Measurements from ENCODE around the gene VTI1A. TPM values are rescaled to one million over a fixed set of nuclear protein-coding genes. Genes with fewer than 3 reads are reported as not detected.
"Not testable (repeated sequence)": the region's sequence is repeated elsewhere in the genome, so short reads cannot be mapped to it uniquely, and the experiment has no call there.

VTI1A gene
- total RNA-seq, 1 experiment from 2014 or later: 30.5 TPM

DNA sequence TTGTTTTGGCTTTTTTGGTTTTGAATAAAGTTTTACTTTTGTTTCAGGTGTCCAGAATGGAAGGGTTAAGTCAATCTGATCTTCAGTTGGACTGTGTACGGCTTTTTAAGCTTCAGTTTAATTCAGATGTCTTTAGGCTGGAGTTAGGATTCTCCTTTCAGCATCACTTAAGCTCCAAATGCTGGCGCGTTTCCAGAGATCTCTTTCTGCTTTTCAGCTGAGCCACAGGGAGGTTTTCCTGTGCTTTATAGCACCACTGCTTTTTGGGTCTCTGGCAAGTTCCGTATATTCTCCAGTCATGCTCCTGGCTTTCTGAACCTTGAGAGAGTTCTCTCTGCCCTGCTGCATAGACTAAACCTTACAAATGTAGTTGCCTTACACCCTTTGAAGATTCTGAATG lies 60.0 kb downstream of the VTI1A start:
- DNase-seq (ENCODE audit: low spot score): no peak

DNA sequence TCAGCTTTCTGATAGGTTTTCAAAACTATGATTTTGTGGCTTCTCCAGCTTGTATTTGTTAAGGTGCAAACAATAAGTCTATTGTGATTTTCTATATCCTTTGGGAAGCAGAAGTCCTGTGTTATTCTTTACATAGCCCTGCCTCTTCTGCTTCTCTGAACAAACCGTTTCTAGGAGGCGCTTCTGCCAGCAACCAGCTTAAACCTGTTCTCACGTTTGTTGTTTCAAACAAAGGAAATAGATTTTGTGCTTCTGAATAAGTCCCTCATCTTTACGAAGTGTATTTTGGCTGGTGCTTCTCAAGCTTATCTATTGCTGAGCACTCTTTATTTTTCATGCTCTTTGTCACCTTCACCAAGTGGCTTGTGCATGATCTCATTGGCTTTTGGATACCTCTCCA lies 61.0 kb downstream of the VTI1A start:
- no peak for DNase-seq (ENCODE audit: low spot score)

DNA sequence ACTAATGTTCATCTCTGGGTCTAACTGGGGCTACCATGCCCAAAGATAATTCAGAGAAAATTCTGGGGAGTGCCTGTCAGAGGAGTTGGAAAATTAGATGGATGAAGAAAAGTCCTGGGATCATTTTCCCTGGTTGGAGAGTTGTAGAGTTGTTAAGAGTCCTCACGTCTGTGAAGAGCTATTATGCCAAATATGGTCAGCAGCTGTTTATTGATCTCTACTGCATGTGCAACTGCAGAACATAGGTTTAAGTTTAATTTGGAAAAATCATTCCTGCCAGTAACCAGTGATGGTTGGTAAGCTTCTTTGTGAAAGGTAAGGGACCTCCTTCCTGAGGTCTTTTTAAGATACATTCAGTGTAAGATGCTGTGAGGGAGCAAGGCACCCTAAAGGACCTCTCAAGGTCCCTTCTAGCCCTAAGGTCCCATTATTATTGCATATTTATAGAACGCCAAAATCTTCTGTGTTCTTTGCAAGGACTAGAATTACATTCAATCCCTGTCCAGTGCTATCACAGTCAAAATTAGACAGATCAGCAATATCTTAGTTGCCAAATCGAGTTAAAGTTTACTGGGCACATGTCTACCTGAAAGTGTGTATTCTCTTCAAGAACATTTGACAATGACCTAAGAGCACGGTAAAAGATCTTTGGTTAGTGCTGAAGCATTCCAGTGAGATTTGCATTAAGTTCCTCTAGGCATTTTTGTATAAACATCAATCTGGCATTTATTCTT lies 62.7 kb downstream of the VTI1A start:
- DNase-seq (ENCODE audit: low spot score): no peak

DNA sequence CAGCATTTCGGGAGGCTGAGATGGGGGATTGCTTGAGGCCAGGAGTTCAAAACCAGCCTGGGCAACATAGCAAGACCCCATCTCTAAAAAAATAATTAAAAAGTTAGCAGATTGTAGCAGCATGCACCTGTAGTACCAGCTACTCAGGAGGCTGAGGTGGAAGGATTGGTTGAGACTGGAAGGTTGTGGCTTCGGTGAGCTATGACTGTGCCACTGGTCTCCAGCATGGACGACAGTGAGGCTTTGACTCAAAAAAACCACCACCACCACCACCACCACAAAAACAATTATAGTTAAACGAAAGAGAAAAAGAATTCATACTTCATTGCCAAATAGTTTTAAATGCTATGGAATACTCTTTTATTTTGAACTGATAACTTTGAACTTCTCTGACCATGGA lies 63.4 kb downstream of the VTI1A start:
- no peak for DNase-seq (ENCODE audit: low spot score)

DNA sequence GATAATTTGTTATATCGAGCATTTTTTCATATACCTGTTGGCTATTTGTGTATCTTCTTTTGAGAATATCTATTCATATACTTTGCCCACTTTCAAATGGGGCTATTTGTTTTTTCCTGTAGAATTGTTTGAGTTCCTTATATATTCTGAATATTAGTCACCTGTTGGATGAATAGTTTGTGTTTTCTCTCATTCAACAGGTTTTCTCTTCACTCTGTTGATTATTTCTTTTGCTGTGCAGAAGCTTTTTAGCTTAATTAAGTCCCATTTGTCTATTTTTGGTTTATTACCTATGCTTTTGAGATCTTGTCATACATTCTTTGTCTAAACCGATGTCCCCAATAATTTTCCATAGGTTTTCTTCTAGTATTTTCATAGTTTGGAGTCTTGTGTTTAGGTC lies 65.3 kb downstream of the VTI1A start:
- no peak for DNase-seq (ENCODE audit: low spot score)

DNA sequence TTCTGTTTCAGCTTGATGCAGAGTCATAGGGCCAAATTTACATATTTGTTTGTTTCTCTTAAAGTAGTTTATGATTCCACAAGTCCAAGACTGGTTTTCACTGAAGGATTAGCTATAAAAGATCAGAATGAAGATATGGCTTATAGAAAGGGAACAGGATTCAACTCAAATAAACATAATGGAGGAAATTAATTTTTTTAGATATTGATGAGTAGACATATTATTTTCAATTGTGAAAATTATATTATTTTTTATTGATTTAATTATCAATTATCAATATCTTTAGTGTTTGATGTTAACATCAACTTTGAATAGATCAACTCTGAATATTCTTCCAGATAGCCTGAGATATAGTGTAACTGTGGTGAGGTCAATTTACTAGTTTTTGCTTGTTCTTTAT lies 68.1 kb downstream of the VTI1A start:
- no peak for DNase-seq (ENCODE audit: low spot score)

DNA sequence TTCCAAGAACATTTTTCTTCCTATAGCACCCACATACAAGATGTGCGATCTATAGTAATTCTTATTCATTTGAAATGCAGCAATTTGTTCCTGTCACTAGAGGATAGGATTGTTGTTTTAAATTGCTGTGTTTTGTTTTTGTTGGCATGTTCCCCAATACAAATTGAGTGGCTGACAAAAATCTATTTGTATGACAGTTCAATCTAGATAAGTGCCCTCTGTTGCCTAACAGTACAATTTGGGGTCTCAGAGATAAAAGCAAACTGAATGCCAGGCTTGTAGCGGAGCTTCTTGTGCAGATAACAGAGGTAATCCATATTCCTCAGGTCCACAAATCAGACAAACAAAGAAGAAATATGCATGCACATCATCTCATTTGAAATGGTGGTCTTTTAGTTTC lies 68.8 kb downstream of the VTI1A start:
- no peak for DNase-seq (ENCODE audit: low spot score)

DNA sequence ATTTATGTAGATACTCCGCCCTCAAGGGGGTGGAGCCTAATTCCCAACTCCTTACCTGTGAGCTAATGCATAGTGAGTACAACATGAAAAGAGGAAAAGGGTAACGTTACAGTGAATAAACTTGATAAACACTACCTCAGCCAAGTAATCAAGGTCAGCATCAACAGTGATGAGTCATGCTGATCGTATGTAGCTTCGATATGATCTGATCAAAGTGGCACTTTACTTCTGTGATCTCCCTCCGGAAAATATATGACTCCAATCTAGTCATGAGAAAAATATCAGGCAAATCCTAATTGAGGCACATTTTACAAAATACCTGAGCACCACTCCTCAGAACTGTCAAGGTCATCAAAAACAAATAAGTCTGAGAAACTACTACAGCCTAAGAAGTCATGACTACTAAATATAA lies 70.4 kb downstream of the VTI1A start:
- peak; percentile 72 for DNase-seq (ENCODE audit: low spot score)

DNA sequence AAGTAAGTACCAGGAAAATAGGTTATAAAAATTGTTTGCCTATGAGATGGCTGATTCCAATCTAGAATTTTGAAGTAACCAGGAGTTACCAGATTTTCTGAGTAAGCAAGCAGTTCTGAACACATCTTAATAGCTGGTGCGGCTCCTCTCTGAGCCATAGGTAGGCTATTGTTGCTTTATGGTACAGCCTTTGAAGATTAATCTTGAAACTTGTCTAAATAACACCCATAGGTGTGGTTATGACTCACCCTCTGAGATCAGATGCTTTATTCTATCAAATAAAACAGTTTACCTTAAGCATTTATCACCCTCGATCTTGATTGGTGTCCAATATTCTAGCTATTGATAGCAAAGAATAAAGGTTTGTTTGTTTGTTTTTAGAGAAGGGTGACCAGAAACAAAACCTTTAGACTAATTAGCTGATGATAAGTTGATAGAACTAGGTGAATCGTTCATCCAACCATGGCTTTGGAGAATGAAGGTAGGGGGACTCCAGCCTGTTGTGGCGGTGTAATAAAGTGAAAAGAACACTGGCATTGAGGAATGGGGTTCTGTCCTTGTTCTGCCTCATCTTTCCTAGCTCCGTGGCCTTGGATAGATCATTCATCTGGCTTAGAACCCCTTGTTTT lies 72.2 kb downstream of the VTI1A start:
- peak; percentile 88 for DNase-seq (ENCODE audit: low spot score)

DNA sequence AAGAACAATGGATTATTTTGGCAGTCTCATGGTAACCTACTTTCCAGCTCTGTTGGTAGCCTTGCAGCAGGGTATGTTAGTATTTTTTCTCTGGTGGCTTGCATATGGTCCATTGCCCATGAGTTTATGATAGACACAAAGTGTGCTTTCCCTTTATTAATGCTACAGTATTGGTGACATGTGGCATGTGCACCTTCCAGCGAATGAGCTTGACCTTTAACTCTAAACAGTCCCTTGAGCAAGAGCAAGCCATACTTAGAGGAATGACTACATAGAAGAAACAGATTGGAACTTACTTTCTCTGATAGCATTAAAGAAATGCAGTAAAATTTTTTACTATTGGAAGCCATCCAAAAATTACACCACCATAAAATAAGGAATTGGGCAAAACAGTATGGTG lies 73.9 kb downstream of the VTI1A start:
- DNase-seq (ENCODE audit: low spot score): no peak

DNA sequence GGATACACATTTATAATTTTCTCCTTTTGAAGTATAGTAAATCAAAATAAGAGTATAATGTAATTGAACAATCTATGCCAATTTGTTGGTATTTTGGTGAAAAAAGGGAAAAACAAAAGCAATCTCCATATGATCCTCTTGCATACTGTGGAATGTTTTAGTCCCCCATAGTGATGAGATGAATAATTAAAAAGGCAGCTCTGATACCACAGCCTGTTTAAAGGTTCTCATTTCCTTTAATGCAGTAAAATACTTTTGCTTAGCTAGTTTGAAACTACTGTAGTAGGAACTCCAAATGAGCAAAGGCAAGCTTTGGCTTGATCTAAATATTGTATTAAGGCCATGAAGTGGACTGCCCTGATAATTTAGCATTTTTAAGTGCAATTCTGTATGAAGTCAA lies 77.6 kb downstream of the VTI1A start:
- no peak for DNase-seq (ENCODE audit: low spot score)

DNA sequence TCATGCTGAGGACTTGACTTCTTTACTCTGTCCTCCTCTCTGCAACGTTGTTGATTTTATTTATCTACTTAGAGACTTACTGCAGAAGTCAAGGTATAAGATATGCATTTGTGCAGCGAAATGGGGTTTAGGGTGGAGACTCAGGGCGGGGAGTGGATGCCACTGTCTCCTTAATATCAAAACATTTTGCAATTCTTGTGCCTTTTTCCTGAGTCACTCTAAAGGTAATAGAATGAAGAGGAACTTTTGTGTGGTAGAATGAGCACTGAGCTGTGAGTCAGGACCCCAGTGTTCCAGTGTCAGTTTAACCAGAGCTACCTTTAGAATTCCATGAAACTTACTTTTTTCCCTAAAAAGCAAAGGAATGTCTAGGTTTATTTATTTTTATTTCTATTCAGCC lies 78.2 kb downstream of the VTI1A start:
- DNase-seq (ENCODE audit: low spot score): no peak

DNA sequence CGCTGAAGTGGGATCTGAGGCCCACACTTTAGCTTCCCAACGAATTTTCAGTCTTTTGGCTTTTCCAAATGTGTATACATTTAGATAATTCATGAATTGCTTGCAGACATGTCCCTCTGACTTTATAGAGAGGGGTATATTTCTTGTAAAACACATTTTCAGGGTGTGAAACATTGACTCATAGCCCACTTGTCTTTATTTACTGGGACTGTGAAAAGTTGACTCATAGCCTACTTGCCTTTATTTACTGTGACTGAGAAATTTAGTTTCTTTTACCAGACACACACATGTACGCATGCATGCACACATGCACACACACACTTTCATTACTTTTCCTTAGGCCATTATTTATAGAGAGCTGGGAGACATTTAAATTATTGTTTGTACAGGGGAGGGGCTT lies 79.1 kb downstream of the VTI1A start:
- no peak for DNase-seq (ENCODE audit: low spot score)

DNA sequence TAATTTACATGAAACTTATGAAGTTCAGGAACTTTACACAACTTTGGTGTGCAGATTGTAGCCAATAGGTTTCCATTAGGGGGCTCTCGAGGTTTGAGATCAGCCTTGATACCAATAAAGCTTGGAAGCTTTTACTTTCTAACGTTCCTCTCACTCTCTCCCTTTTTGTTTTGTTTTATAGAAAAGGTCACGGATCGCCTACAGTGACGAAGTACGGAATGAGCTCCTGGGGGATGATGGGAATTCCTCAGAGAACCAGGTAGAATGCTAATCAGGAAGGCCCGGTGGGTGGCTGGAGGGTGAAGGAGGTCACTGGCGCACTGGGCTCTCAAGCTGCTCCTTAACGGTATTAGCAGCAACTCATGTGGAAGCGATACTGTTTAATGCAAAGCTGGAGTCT lies 79.9 kb downstream of the VTI1A start:
- no peak for DNase-seq (ENCODE audit: low spot score)

DNA sequence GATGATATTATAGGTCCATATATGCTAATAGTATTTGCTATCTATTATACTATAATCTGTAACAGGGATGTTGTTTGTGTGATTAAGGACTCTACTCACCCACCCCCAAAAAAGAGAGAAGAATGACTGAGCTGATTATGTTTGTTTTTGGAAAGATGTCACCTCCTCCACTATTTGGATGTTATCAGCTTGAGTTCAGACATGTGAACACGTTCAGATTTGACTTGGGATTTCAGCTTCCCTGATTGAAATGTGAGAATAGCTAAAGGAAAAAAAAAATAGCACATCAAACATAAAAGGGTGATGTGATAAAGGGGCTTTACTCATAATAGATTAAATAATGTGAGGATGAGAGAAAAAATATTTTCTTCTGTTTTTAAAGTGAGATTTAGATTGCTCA lies 81.2 kb downstream of the VTI1A start:
- DNase-seq (ENCODE audit: low spot score): no peak

DNA sequence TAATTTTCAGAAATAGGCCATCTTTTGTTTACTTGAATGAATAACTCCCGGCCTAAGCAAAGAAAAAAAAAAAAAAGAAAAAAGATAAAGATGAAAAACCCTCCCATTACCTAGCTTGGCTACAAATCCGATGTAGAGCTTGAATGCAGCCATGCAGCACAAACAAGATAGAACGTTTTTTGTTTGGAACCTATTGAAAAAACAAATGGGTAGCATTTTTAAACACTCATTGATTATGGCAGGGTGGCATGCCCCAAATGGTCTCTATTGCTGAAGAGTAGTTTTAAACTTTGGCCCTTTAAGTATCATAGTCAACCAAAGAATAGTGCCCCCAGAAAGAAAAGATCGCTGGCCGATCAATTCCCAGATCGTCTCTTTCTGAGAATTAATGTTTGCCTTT lies 84.4 kb downstream of the VTI1A start:
- no peak for DNase-seq (ENCODE audit: low spot score)

DNA sequence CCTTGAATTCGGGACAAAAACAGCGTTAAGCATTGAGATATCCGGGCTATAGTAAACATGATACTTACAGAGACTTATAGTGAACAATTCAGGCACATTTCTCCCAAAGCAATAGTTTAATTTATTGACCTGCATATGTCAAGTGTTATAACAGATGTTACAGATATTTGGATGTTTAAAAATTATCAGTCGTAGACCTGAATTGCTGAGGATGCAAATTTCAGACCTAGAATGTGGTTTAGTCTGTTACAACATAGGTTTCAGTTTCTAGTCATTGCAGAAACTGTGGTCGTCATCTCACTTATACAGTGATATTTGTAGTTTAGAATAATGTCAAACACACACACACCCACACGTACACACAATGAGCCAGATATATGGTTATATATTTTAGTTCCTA lies 85.2 kb downstream of the VTI1A start:
- DNase-seq (ENCODE audit: low spot score): no peak

DNA sequence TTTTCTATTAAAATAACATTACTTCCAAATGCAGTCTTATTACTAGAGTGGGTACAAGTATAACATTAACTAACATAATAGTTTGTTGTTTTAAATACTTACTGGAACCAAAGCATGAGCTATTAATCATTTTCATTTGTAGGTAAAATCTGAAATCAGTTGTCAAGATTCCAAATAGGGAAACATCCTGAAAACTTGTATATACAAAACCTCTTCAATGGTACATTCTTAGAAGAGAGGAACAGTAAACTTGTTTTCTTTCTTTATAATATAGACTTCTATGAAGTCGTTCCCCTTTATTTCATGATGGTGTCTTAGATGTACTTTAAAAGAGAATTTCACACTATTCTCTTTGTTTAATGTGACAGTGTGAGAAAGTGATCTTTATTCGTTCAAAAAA lies 85.9 kb downstream of the VTI1A start:
- DNase-seq (ENCODE audit: low spot score): no peak

DNA sequence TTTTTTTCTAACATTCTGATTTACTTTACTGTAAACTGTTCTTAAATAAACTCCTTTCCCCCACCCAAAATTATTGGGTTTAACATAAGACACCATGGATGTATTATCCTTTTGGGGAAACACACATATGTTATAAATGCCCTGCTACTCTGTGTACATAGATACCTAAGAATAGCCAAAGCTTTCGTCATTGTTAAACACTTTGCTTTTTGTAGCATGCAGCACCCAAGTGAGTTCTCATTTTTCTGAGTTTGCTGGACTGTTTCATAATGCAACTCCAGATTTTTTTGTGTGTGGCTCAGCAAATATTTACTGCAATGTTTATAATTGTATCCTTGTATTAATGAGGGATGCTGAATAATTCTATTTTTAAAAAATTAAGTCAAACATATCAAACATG lies 86.9 kb downstream of the VTI1A start:
- no peak for DNase-seq (ENCODE audit: low spot score)

DNA sequence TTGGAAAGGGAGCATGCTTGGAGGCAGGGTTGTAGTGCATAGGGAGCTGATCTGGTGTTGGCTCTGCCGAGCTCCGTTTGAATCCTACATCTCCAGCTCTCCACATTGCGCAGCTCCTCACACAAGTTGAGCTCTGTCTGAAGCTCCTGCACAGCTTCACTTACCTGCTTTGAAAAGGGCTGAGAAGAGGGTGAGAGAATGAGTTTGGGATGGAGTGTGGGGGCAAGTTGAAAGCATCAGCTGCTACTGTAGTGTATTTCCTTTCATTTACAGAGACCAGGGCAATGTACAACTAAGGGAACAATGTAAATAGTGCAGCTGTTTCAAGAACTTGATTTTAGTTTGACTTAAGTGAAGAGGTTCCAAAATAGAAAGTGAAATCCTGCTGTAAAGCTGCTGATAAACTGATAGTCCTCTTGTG lies 88.5 kb downstream of the VTI1A start:
- no peak for DNase-seq (ENCODE audit: low spot score)

DNA sequence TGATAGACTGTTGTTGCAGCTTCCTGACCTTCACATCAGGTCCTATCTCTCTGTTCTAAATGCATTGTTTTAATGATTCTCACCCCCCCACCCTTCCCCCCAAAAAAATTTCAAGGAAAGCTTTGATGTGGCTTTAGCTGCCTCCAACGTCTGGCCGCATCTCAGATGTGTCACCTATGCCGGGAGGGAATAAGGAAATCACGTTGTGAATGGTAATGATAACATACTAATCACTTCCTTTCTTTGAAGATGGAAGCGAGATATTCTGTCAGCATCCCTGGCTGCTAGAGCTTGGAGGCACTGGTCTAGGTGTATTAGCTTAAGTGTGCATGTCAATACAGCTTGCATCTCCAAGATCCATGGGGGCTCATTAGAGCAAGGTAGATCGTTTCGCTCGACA lies 89.6 kb downstream of the VTI1A start:
- DNase-seq (ENCODE audit: low spot score): no peak

DNA sequence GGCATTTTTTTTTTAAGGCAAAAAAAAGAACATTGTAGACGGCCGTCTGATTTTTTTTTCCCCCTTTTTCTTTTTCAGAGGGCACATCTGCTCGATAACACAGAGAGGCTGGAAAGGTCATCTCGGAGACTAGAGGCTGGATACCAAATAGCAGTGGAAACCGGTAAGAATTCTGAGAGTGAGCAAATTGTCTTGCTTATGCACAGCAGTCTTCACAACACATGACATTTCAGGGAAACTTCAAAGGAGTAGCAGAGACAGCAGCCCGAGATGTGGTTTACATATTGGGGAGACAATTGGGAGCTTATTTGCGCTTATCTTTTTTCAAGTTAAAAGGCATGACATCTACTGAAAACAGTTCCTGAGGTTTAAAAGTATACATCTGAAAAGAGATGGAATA lies 91.2 kb downstream of the VTI1A start:
- DNase-seq (ENCODE audit: low spot score): no peak

DNA sequence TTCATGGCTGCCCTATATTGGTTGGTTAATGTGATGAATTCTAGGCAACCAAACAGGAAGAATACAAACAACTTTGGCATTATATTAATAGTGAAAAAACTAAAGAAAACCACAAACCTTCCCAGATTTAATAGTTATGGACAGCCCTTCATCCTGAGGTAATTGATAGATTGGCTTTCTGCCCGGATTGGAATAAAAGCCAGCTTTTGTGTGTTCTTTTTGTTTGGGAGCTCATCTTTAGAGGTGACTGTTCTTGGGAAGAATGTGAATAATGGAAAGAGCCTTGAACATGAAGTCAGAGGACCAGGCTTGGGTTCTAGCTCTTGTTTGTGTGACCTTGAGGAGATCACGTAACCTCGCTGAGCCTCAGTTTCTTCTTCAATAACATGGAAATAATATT lies 92.3 kb downstream of the VTI1A start:
- no peak for DNase-seq (ENCODE audit: low spot score)

DNA sequence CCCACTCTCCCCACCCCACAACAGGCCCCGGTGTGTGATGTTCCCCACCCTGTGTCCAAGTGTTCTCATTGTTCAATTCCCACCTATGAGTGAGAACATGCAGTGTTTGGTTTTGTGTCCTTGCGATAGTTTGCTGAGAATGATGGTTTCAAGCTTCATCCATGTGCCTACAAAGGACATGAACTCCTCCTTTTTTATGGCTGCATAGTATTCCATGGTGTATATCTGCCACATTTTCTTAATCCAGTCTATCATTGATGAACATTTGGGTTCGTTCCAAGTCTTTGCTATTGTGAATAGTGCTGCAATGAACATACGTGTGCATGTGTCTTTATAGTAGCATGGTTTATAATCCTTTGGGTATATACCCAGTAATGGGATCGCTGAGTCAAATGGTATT lies 95.8 kb downstream of the VTI1A start:
- not testable (repeated sequence) for DNase-seq (ENCODE audit: low spot score)
